PC-9 (cell line): Measurements from ENCODE around the gene C1orf159. TPM values are rescaled to one million over a fixed set of nuclear protein-coding genes. Genes with fewer than 3 reads are reported as not detected.

Experiments
- BruUV-seq: library from RNA; stranded (reverse); fragments of 400-500 nt; replicated peaks from 2 replicates; lab custom pipeline; 2021; lab: Mats Ljungman, UMichigan
- CTCF ChIA-PET: fragments of 300-600 bp; sonication (Branson Sonifier 250); formaldehyde crosslinking; loops from one replicate; lab custom pipeline; 2022; ENCODE audit warnings: antibody characterized with exemption; lab: Charles Lee
- POLR2A ChIA-PET: fragments of 300-600 bp; sonication (Branson Sonifier 250); formaldehyde crosslinking; loops from one replicate; lab custom pipeline; 2022; ENCODE audit warnings: antibody characterized with exemption; ENCODE audit not compliant: unreplicated experiment; lab: Charles Lee
- DNase-seq, 2 experiments: peaks; one replicate each; pipeline versions ENCODE4 v3.0.0 to v3.0.0-alpha.2; 2015 to 2022; ENCODE audit warnings: mixed read lengths in 1 of 2
- H2AFZ ChIP-seq: fragments of 200-600 bp; sonication (generic); 2 replicates; pipeline ENCODE4 v1.8.1; 2017; ENCODE audit warnings: antibody characterized with exemption
- H3F3A ChIP-seq: fragments of 200-600 bp; sonication (generic); 2 replicates; pipeline ENCODE4 v1.8.1; 2017; ENCODE audit warnings: antibody characterized with exemption, mild to moderate bottlenecking, low read depth; ENCODE audit not compliant: insufficient read depth
- H3K27ac ChIP-seq: fragments of 200-600 bp; sonication (generic); 2 replicates; pipeline ENCODE4 v1.6.1; 2016; ENCODE audit warnings: mixed run types
- H3K27me3 ChIP-seq: fragments of 200-600 bp; sonication (generic); 2 replicates; pipeline ENCODE4 v1.6.1; 2016; ENCODE audit warnings: low read depth, mixed run types; ENCODE audit not compliant: insufficient read depth
- H3K36me3 ChIP-seq: fragments of 200-600 bp; sonication (generic); 2 replicates; pipeline ENCODE4 v1.6.1; 2016; ENCODE audit warnings: low read depth, mixed run types
- H3K4me1 ChIP-seq: fragments of 200-600 bp; sonication (generic); replicated peaks from 2 replicates; pipeline ENCODE4 v1.6.1; 2016; ENCODE audit warnings: mixed run types; ENCODE audit not compliant: insufficient read depth
- H3K4me2 ChIP-seq: fragments of 200-600 bp; sonication (generic); 2 replicates; pipeline ENCODE4 v1.6.1; 2017; ENCODE audit warnings: mixed run types
- H3K4me3 ChIP-seq: fragments of 200-600 bp; sonication (generic); 2 replicates; pipeline ENCODE4 v1.6.1; 2016; ENCODE audit warnings: mixed run types
- H3K79me2 ChIP-seq: fragments of 200-600 bp; sonication (generic); 2 replicates; pipeline ENCODE4 v1.6.1; 2017; ENCODE audit warnings: low read depth, mixed run types
- H3K9me2 ChIP-seq: fragments of 200-600 bp; sonication (generic); 2 replicates; pipeline ENCODE4 v1.8.1; 2017; ENCODE audit warnings: mild to moderate bottlenecking; ENCODE audit not compliant: insufficient read depth
- H3K9me3 ChIP-seq: fragments of 200-600 bp; sonication (generic); 2 replicates; pipeline ENCODE4 v1.8.1; 2016; ENCODE audit warnings: low read depth; ENCODE audit not compliant: insufficient read depth
- H4K20me1 ChIP-seq: fragments of 200-600 bp; sonication (generic); 2 replicates; pipeline ENCODE4 v1.8.1; 2017; ENCODE audit not compliant: insufficient read depth
- CTCF ChIP-seq: fragments of 200-600 bp; sonication (generic); conservative IDR thresholded peaks from 2 replicates; pipeline ENCODE4 v1.6.1; 2017; ENCODE audit warnings: mixed run types, antibody characterized with exemption, mild to moderate bottlenecking, moderate library complexity
- EZH2 ChIP-seq: fragments of 200-600 bp; sonication (generic); IDR thresholded peaks from 2 replicates; pipeline ENCODE4 v1.8.0; 2017; ENCODE audit warnings: antibody characterized with exemption, low read depth
- intact Hi-C: fragments of 100-400 bp; cut with micrococcal nuclease; formaldehyde crosslinking; loops from one replicate; pipeline ENCODE4 v1.10.0; 2022; ENCODE audit not compliant: unreplicated experiment
- total RNA-seq: library from RNA; stranded (reverse); gene quantifications from 2 replicates; pipeline ENCODE4 v1.2.3, GENCODE V29; 2021

C1orf159 gene
- total RNA-seq, 1 experiment from 2014 or later: 31.1 TPM

DNA sequence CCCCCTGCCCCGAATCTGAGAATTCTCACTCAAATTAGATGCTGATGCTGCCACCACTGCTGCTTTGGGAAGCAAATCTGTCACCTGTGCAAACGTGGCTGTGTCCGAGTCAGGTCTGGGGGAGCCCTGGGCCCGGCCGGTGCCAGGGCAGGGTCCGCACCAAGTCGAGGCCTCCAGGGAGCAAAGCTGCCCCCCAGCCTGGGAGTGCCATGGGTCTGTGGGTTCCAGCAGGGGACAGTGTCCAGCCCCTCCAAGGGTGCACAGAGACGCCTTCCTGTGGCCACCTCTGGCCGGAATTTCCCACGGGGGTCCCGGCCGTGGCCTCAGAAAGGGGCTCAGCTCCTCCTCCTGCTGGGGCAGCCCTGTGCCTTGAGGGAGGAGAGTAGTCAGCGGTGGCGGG is 30.1 kb upstream of the C1orf159 start:
- DNase-seq: no peak
- no TSS peak for BruUV-seq

GRCh38 chr1:1145547-1145914 is 29.6 kb upstream of the C1orf159 start:
- no peak for DNase-seq
- BruUV-seq: no TSS peak
- ChIA-PET CTCF (no interaction called here), POLR2A (no interaction called here)
- intact Hi-C loops: no loop called here
- H3K4me1 ChIP-seq: peaks cover 14% of the 10 kb centered on the region
- no peaks in the 10 kb centered on the region for H3K27me3 ChIP-seq
- no peaks in the 10 kb centered on the region for H3K9me2 ChIP-seq
- no peak overlapping the region for H3K27ac ChIP-seq
- no peak overlapping the region for H3K4me2 ChIP-seq
- no peak overlapping the region for H3K4me3 ChIP-seq
- H3F3A ChIP-seq: peaks cover 8% of the 10 kb centered on the region
- H2AFZ ChIP-seq: no peak overlapping the region
- H4K20me1 ChIP-seq: no peaks in the 10 kb centered on the region
- no peaks in the 10 kb centered on the region for H3K9me3 ChIP-seq
- H3K36me3 ChIP-seq: no peaks in the 10 kb centered on the region
- no peaks in the 10 kb centered on the region for H3K79me2 ChIP-seq
- TF ChIP-seq EZH2: no peak
- no peak for TF ChIP-seq CTCF

More for the DNA sequence above, 30.1 kb upstream of the C1orf159 start:
- Histone ChIP-seq H3K27me3 (no peaks in the 10 kb centered on the region), H3K9me3 (no peaks in the 10 kb centered on the region), H3K27ac (no peak overlapping the region), H2AFZ (no peak overlapping the region), H4K20me1 (no peaks in the 10 kb centered on the region), H3K9me2 (no peaks in the 10 kb centered on the region), H3K4me2 (no peak overlapping the region), H3K79me2 (no peaks in the 10 kb centered on the region), H3K4me3 (no peak overlapping the region), H3K4me1 (peaks cover 14% of the 10 kb centered on the region), H3K36me3 (no peaks in the 10 kb centered on the region), H3F3A (peaks cover 8% of the 10 kb centered on the region)
- POLR2A ChIA-PET: no interaction called here
- CTCF ChIA-PET: no interaction called here
- no peak for TF ChIP-seq EZH2
- TF ChIP-seq CTCF: no peak
- intact Hi-C loops: no loop called here

DNA sequence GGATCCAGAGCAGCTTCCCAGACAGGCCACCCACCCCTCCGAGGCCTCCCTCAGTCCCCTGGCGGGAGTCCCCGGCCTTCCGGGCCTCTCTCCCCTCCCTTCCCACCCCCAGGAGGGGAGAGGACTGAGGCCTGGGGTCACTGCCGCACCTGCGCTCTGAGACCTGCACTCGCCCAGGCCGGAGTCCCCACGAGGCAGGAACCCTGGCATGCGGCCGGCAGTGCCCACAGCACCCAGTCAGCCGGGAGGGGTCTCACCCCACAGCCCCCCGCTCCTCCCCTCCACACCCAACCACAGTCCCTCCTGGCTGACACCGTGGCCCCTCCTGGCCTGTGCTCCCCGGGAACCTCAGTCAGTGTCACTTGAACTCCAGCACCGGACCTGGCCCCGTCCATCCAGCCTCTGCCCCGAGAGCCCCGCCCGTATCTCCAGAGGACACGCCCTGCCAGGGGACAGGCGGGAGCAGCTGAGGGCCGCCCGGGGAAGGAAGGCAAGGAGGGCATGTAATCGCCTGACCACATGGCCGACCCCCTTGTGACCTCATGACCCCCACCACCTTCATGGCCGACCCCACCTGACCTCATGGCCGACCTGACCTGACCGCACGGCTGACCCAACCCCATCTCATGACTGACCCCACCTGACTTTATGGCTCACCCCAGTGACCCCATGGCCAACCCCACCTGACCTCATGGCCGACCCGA is 29.1 kb upstream of the C1orf159 start:
- Histone ChIP-seq H2AFZ (no peak overlapping the region), H3K9me3 (no peaks in the 10 kb centered on the region), H3K4me2 (no peak overlapping the region), H3K4me1 (peaks cover 10% of the 10 kb centered on the region), H3K27me3 (no peaks in the 10 kb centered on the region), H3K27ac (no peak overlapping the region), H3K36me3 (no peaks in the 10 kb centered on the region), H3F3A (peaks cover 8% of the 10 kb centered on the region), H3K9me2 (no peaks in the 10 kb centered on the region), H3K4me3 (no peak overlapping the region), H3K79me2 (no peaks in the 10 kb centered on the region), H4K20me1 (no peaks in the 10 kb centered on the region)
- TF ChIP-seq EZH2 (no peak), CTCF (no peak)
- DNase-seq: no peak
- intact Hi-C loops: no loop called here
- ChIA-PET POLR2A (no interaction called here), CTCF (no interaction called here)
- no TSS peak for BruUV-seq
